Endothelial cell of umbilical vein (primary cell): ENCODE results near the gene AKAP4. TPM values are rescaled to one million over a fixed set of nuclear protein-coding genes. Genes with fewer than 3 reads are reported as not detected.

Source experiments
- polyA plus RNA-seq, 4 experiments: library from polyadenylated mRNA; depleted of rRNA in 3 of 4; stranded (reverse) in 3 of 4; unstranded in 1 of 4; fragments of >200 nt; gene quantifications; 2 replicates each; pipeline versions ENCODE4 v1.2.1 to v1.2.3, GENCODE V29; 2011 to 2012; ENCODE audit warnings: missing spikeins in 1 of 4
- small RNA-seq: library from RNA; depleted of rRNA; stranded (forward); fragments of <200 nt; gene quantifications from one replicate; pipeline ENCODE3, GENCODE V24; 2012; ENCODE audit warnings: low replicate concordance, low read depth; ENCODE audit not compliant: insufficient read depth, insufficient read length
- total RNA-seq: library from RNA; stranded (reverse); gene quantifications from 2 replicates; pipeline ENCODE4 v1.2.3, GENCODE V29; 2021

AKAP4 gene
- total and polyA plus RNA-seq, 2 donors (not counting 3 experiments of a cell fraction or from before 2014, with no cell fraction given), result not detected

Small RNAs within 50 kb of the gene (small RNA-seq; reads per million reads assigned to genes)
- gene PYY3, result not detected
- gene RF00019, result not detected

Other genes starting within 250 kb of the AKAP4 start
- gene CCNB3, start 3.8 kb upstream of the AKAP4 start, total RNA-seq, result 0.32 and 0.77 TPM in 2 replicates
- 1.5 and 1.9 TPM in 2 replicates for gene CCNB3, start 3.8 kb upstream of the AKAP4 start, polyA plus RNA-seq